Psoas muscle (tissue), 8 donors: ENCODE results near the gene PSMA7. TPM values are rescaled to one million over a fixed set of nuclear protein-coding genes. Genes with fewer than 3 reads are reported as not detected.
"Not testable (repeated sequence)": the region's sequence is repeated elsewhere in the genome, so short reads cannot be mapped to it uniquely, and the experiment has no call there.

Experiments
- ATAC-seq, 4 donors: fragments of 200-7000 bp; cut with Tn5 transposase; one replicate each; pipeline ENCODE4 v1.9.1; 2020; ENCODE audit warnings: moderate library complexity in 3 of 4, mild to moderate bottlenecking in 2 of 4
- DNase-seq, 2 donors: peaks; one replicate each; pipeline ENCODE4 v3.0.0-alpha.2; 2020
- H3K27ac ChIP-seq: fragments of 200-600 bp; one replicate; pipeline ENCODE4 v1.8.0; 2022
- H3K27me3 ChIP-seq, 3 donors: fragments of 200-600 bp in 1 of 3; one replicate each; pipeline versions ENCODE4 v1.6.1 to v1.8.0; 2013 to 2022; ENCODE audit warnings: low read length in 2 of 3, mild to moderate bottlenecking in 2 of 3, moderate library complexity in 1 of 3; ENCODE audit not compliant: insufficient read depth in 3 of 3
- H3K36me3 ChIP-seq, 2 donors: fragments of 200-600 bp in 1 of 2; one replicate each; pipeline versions ENCODE4 v1.6.1 to v1.8.0; 2013 to 2022; ENCODE audit warnings: low read depth in 1 of 2, mild to moderate bottlenecking in 1 of 2, moderate library complexity in 1 of 2; ENCODE audit not compliant: insufficient read depth in 1 of 2
- H3K4me1 ChIP-seq: fragments of 200-600 bp; one replicate; pipeline ENCODE4 v1.8.0; 2022
- H3K4me3 ChIP-seq: fragments of 200-600 bp; one replicate; pipeline ENCODE4 v1.8.0; 2022; ENCODE audit warnings: mild to moderate bottlenecking
- H3K9me3 ChIP-seq: fragments of 200-600 bp; one replicate; pipeline ENCODE4 v1.8.0; 2022
- CTCF ChIP-seq: fragments of 200-600 bp; IDR thresholded peaks from one replicate; pipeline ENCODE4 v1.8.0; 2022; ENCODE audit warnings: antibody characterized with exemption
- WGBS, 3 donors: extraction: QIAGEN DNeasy Blood & Tissue Kit; methylation state at CpG; one replicate each; pipeline versions ENCODE4 v1.1.6 to v1.1.7; 2013; 5-methylcytosine and 5-hydroxymethylcytosine counted together
- intact Hi-C, 2 donors: fragments of 100-400 bp; cut with DNase I; formaldehyde crosslinking; loops; one replicate each; pipeline versions ENCODE4 v1.11.0 to v1.14.2; 2022
- polyA plus RNA-seq, 3 donors: library from polyadenylated mRNA; stranded (reverse); fragments of 200-250 nt; gene quantifications; one replicate each; pipeline ENCODE4 v1.2.3, GENCODE V29; 2013
- total RNA-seq, 4 donors: library from RNA; stranded (reverse); fragmentation: NEBNext Ultra II Directional in 2 of 4; extraction: Animal tissue kit (Norgen Biotek cat#: 25700) in 2 of 4; gene quantifications; one replicate each; pipeline versions ENCODE4 v1.2.1 to v1.2.4, GENCODE V29; 2021 to 2023
- donor health status: healthy with polysubstance abuse.
- donor health status: DM: no; HTN: no; CAD: no; lungs with moderate emphysema.
- donor health status: Bipolar disorder and iron deficiency.
- donor health status: healthy.
- donor health status: DM: yes; HTN: yes; CAD: no.
- donor health status: DM: no; HTN: no; CAD: no.
- donor health status: DM: no; HTN: no; CAD: no.
- donor health status: DM: yes; HTN: yes; CAD: no.

Gene PSMA7
- total and polyA plus RNA-seq, 7 donors: 307 to 1,146 (median 499) TPM

- whole genome bisulfite sequencing, 3 donors: 75 to 80% (median 76%) methylated on average over 38 of the region's 38 CpGs
- DNase-seq: no peak
- no peak for TF ChIP-seq CTCF
- Histone ChIP-seq H3K4me3 (no peak overlapping the region), H3K4me1 (peaks cover 38% of the 10 kb centered on the region), H3K27me3 (no peaks in the 10 kb centered on the region), H3K27ac (no peak overlapping the region), H3K9me3 (peaks cover 12% of the 10 kb centered on the region), H3K36me3 (no peaks in the 10 kb centered on the region)
- intact Hi-C loops: loop anchor here in 1 of 2 donors (5.0 kb wide), 1 partner anchor 34 kb away; no protein-coding TSS in a partner anchor
- no peak for ATAC-seq
These were observed 26.4 kb downstream of the PSMA7 start for GRCh38 chr20:62116558-62117361.

GRCh38 chr20:62115800-62116407 lies 27.3 kb downstream of the PSMA7 start:
- H3K4me3 ChIP-seq, H3K27me3 ChIP-seq, ATAC-seq, H3K27ac ChIP-seq, H3K36me3 ChIP-seq, DNase-seq: not testable (repeated sequence)
- H3K9me3 ChIP-seq: peaks cover 20% of the 10 kb centered on the region
- intact Hi-C loops: loop anchor here in 1 of 2 donors (5.0 kb wide), 1 partner anchor 34 kb away; no protein-coding TSS in a partner anchor
- H3K4me1 ChIP-seq: peaks cover 36% of the 10 kb centered on the region
- WGBS, 3 donors: 82 to 87% (median 85%) methylated on average over 6 to 7 of the region's 7 CpGs

GRCh38 chr20:62114894-62115293 lies 28.3 kb downstream of the PSMA7 start:
- Histone ChIP-seq H3K4me1 (peaks cover 25% of the 10 kb centered on the region), H3K36me3 (no peaks in the 10 kb centered on the region), H3K27ac (no peak overlapping the region), H3K9me3 (peaks cover 27% of the 10 kb centered on the region), H3K4me3 (no peak overlapping the region), H3K27me3 (no peaks in the 10 kb centered on the region)
- ATAC-seq (no peak), DNase-seq (no peak)
- WGBS, 3 donors: 44 to 63% (median 52%) methylated on average over 7 to 8 of the region's 8 CpGs
- TF ChIP-seq CTCF: no peak
- intact Hi-C loops: loop anchor here in 1 of 2 donors (5.0 kb wide), 1 partner anchor 33 kb away; no protein-coding TSS in a partner anchor

GRCh38 chr20:62112368-62112767 lies 30.8 kb downstream of the PSMA7 start:
- Histone ChIP-seq H3K27me3 (no peaks in the 10 kb centered on the region), H3K4me1 (peaks cover 3% of the 10 kb centered on the region), H3K9me3 (peaks cover 52% of the 10 kb centered on the region), H3K27ac (no peak overlapping the region), H3K36me3 (no peaks in the 10 kb centered on the region), H3K4me3 (no peak overlapping the region)
- ATAC-seq (no peak), DNase-seq (no peak)
- no peak for TF ChIP-seq CTCF
- intact Hi-C loops: no loop called here
- WGBS, 3 donors: 91 to 94% (median 94%) methylated on average over 6 of the region's 6 CpGs

- WGBS, 3 donors: 84 to 90% (median 85%) methylated on average over 6 of the region's 6 CpGs
- H3K9me3 ChIP-seq: peaks cover 56% of the 10 kb centered on the region
These were observed 32.0 kb downstream of the PSMA7 start for GRCh38 chr20:62111148-62111547.

More at GRCh38 chr20:62111148-62111547, 32.0 kb downstream of the PSMA7 start:
- Histone ChIP-seq H3K4me3 (no peak overlapping the region), H3K4me1 (no peaks in the 10 kb centered on the region), H3K36me3 (no peaks in the 10 kb centered on the region), H3K27ac (no peak overlapping the region), H3K27me3 (no peaks in the 10 kb centered on the region)
- DNase-seq (no peak), ATAC-seq (no peak)
- intact Hi-C loops: no loop called here
- TF ChIP-seq CTCF: no peak
